ENCODE results near the gene PLCL1. TPM values are rescaled to one million over a fixed set of nuclear protein-coding genes. Genes with fewer than 3 reads are reported as not detected.

PLCL1 gene
- total and polyA plus RNA-seq, 7 donors = 4.3 to 25.4 (median 12.6) TPM

- H3K4me1 ChIP-seq = peaks cover 11% of the 10 kb centered on the region
- 89 to 96% (median 90%) methylated on average over 3 of the region's 3 CpGs for WGBS, 3 donors
- no peaks in the 10 kb centered on the region for H3K36me3 ChIP-seq (ENCODE audit: insufficient read depth in 1 of 2, low read depth in 1 of 2)
- H3K27me3 ChIP-seq (ENCODE audit: insufficient read depth in 3 of 3, low read length in 2 of 3) = no peaks in the 10 kb centered on the region
- no peak for ATAC-seq
- no peak overlapping the region for H3K27ac ChIP-seq
- no peak for TF ChIP-seq CTCF (IDR thresholded peaks at IDR 0.05)
- H3K9me3 ChIP-seq = no peaks in the 10 kb centered on the region
- DNase-seq = no peak
- no peak overlapping the region for H3K4me3 ChIP-seq
- intact Hi-C loops (cut with DNase I) = no loop called here
Measured at GRCh38 chr2:197885126-197885525, 80.7 kb downstream of the PLCL1 start.

GRCh38 chr2:197885587-197885986, 81.2 kb downstream of the PLCL1 start:
- peaks cover 11% of the 10 kb centered on the region for H3K4me1 ChIP-seq
- TF ChIP-seq CTCF (IDR thresholded peaks at IDR 0.05) = no peak
- intact Hi-C loops (cut with DNase I) = no loop called here
- WGBS, 3 donors = 74 to 82% (median 79%) methylated on average over 4 of the region's 4 CpGs
- H3K9me3 ChIP-seq = no peaks in the 10 kb centered on the region
- H3K27ac ChIP-seq = no peak overlapping the region
- no peaks in the 10 kb centered on the region for H3K27me3 ChIP-seq (ENCODE audit: insufficient read depth in 3 of 3, low read length in 2 of 3)
- H3K36me3 ChIP-seq (ENCODE audit: insufficient read depth in 1 of 2, low read depth in 1 of 2) = no peaks in the 10 kb centered on the region
- DNase-seq = no peak
- H3K4me3 ChIP-seq = no peak overlapping the region
- no peak for ATAC-seq

GRCh38 chr2:197888321-197888720, 83.9 kb downstream of the PLCL1 start:
- no peaks in the 10 kb centered on the region for H3K9me3 ChIP-seq
- TF ChIP-seq CTCF (IDR thresholded peaks at IDR 0.05) = no peak
- ATAC-seq = no peak
- H3K36me3 ChIP-seq (ENCODE audit: insufficient read depth in 1 of 2, low read depth in 1 of 2) = no peaks in the 10 kb centered on the region
- H3K4me1 ChIP-seq = peaks cover 15% of the 10 kb centered on the region
- no peaks in the 10 kb centered on the region for H3K27me3 ChIP-seq (ENCODE audit: insufficient read depth in 3 of 3, low read length in 2 of 3)
- intact Hi-C loops (cut with DNase I) = no loop called here
- no peak for DNase-seq
- WGBS, 3 donors = 75 to 95% (median 86%) methylated on average over 1 of the region's 1 CpG
- H3K4me3 ChIP-seq = no peak overlapping the region
- no peak overlapping the region for H3K27ac ChIP-seq

- intact Hi-C loops (cut with DNase I) = no loop called here
- Histone ChIP-seq H3K4me1 (peaks cover 13% of the 10 kb centered on the region), H3K27me3 (ENCODE audit: insufficient read depth in 3 of 3, low read length in 2 of 3) (no peaks in the 10 kb centered on the region), H3K9me3 (no peaks in the 10 kb centered on the region), H3K4me3 (no peak overlapping the region), H3K27ac (peak overlapping the region; percentile 8), H3K36me3 (ENCODE audit: insufficient read depth in 1 of 2, low read depth in 1 of 2) (no peaks in the 10 kb centered on the region)
- peak in 2 of 4 donors; percentile 41 to 64 for ATAC-seq
- DNase-seq = no peak
- 49 to 56% (median 52%) methylated on average over 2 of the region's 2 CpGs for whole genome bisulfite sequencing, 3 donors
- TF ChIP-seq CTCF (IDR thresholded peaks at IDR 0.05) = no peak
Measured at GRCh38 chr2:197889041-197889440, 84.6 kb downstream of the PLCL1 start.

GRCh38 chr2:197890168-197890567, 85.8 kb downstream of the PLCL1 start:
- no peaks in the 10 kb centered on the region for H3K36me3 ChIP-seq (ENCODE audit: insufficient read depth in 1 of 2, low read depth in 1 of 2)
- ATAC-seq = no peak
- 28 to 53% (median 48%) methylated on average over 1 of the region's 1 CpG for WGBS, 3 donors
- H3K27me3 ChIP-seq (ENCODE audit: insufficient read depth in 3 of 3, low read length in 2 of 3) = no peaks in the 10 kb centered on the region
- DNase-seq = no peak
- TF ChIP-seq CTCF (IDR thresholded peaks at IDR 0.05) = no peak
- H3K27ac ChIP-seq = no peak overlapping the region
- intact Hi-C loops (cut with DNase I) = no loop called here
- peaks cover 18% of the 10 kb centered on the region for H3K4me1 ChIP-seq
- no peak overlapping the region for H3K4me3 ChIP-seq
- no peaks in the 10 kb centered on the region for H3K9me3 ChIP-seq
